GM12873 (cell line): ENCODE results near the gene NOB1.

ENCODE experiments used
- TF ChIP-seq, protein P1 (sequence below): IDR thresholded peaks from 2 replicates; pipeline ENCODE4 v1.5.1; 2012; ENCODE audit warnings: low read depth, mild to moderate bottlenecking, moderate library complexity, low read length, control low read depth; ENCODE audit not compliant: insufficient read depth; ENCODE audit errors: missing control alignments

NOB1 gene

DNA sequence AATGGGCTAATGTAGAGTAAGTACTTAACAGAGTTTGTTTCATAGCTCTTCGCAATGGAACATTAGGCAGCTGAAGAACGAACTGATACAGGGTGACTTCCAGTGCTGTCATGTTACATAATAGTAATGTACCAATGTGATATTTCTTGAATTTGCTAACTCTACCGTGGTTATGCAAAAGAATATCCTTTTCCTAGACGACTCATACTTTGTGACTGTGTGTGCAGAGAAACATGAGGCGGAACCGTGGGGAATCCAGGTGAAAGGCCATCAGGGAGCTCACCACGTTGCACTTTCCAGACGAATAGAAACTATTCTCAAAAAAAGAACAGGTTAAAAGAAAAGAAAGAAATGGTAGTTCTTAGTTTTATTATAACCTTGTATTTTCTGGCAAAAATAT lies 13.2 kb downstream of the NOB1 start:
- TF ChIP-seq, protein P1, sequence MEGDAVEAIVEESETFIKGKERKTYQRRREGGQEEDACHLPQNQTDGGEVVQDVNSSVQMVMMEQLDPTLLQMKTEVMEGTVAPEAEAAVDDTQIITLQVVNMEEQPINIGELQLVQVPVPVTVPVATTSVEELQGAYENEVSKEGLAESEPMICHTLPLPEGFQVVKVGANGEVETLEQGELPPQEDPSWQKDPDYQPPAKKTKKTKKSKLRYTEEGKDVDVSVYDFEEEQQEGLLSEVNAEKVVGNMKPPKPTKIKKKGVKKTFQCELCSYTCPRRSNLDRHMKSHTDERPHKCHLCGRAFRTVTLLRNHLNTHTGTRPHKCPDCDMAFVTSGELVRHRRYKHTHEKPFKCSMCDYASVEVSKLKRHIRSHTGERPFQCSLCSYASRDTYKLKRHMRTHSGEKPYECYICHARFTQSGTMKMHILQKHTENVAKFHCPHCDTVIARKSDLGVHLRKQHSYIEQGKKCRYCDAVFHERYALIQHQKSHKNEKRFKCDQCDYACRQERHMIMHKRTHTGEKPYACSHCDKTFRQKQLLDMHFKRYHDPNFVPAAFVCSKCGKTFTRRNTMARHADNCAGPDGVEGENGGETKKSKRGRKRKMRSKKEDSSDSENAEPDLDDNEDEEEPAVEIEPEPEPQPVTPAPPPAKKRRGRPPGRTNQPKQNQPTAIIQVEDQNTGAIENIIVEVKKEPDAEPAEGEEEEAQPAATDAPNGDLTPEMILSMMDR, result no peak

DNA sequence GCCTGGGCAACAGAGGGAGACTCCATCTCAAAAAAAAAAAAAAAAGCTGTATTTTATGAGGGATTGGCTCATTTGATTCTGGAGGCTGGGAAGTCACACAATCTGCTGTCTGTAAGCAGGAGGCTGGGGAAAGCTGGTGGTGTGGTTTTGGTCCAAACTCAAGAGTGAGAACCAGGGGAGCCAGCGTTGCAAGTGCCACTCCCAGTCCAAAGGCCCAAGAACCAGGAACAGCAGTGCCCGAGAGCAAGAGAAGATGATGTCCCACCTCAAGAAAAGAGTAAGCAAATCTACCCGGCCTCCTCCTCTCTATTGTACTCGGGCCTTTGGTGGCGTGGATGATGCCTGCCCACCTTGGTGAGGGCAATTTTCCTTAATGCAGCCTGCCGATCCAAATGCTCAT lies 22.6 kb downstream of the NOB1 start:
- TF ChIP-seq, protein P1, result no peak

DNA sequence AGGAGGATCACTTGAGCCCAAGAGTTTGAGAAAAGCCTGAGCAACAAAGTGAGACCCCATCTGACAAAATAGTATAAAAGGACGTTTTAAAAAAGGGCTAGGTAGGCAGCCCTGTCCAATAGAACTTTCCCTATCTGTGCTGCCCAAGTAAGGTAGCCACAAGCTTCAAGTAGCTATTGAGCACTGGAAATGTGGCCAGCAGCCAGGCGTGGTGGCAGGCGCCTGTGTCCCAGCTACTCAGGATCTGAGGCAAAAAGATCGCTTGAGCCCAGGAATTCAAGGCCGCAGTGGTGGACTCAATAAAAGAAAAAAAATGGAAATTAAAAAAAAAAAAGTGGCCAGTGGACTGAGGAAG lies 26.8 kb downstream of the NOB1 start:
- TF ChIP-seq, protein P1, result no peak

DNA sequence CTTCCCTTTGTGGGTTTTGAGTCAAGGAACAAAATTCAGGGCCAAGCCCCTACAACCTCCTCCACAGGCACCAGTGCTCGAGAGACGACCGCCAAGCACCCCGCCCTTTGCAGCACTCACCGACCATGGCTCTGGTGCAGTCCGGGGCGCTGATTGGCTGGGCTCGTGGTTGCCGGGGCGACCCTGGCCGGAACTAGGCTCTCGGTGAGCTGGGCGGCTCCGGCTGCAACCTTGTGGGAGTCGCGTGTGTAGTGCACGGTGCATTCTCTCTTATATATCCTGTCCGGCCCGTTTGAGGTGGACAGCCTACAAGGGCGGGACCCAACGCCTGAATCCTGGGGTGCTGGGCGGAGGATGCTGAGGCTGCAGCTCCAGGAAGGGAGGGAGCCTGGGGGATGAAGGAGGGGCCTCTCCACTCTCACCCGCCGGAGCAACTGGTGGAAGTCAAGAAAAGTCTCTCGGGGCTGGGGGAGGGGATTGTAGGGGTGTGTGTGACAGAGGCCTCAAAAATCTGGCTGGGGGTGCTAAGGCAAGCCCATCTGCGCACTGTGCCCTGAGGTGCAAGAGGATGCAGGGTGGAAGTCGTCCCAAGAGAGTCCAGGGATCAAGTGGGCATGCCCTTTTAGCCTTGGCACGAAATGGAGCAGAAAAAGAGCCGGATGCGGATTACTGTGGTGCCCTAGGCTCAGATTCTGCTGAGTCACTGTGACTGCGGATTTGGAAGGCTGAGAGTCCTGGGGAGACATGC lies 28.2 kb downstream of the NOB1 start, which contains the start of gene NQO1:
Gene NQO1 (minus strand): TSS at position 248 of the 748 bp plus-strand sequence. CDS start 121 bp downstream, at position 127.
- TF ChIP-seq, protein P1, result no peak

DNA sequence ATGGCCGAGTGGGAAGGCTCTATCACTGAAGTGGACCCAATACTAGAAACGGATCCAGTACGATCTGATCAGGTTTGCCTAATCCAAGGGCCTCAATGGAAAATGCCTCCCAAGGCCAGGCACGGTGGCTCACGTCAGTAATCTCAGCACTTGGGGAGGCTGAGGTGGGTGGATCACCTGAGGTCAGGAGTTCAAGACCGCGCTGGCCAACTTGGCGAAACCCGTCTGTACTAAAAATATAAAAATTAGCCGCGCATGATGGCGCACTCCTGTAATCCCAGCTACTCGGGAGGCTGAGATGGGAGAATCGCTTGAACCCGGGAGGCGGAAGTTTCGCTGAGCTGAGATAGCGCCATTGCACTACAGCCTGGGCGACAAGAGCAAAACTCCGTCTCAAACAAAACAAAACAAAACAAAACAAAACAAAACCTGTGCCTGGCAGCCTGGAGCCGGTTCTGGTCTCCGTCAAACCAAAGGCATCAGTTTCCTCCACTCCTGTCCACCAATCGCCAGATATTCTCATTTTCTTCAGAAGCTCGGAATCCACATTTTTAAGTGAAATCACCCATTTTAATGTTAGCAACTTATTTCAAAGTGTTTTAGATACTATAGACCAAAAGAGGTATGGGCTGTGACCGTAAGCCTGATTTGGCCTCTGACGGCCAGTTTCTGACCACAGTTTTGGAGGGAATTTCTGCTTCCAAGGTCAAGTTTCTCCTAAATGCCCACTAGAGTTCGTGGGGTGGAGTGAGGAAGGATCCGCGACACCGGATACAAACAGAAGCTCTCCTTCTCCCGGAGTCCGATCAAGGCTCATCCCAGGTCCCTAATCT lies 29.0 kb downstream of the NOB1 start:
- TF ChIP-seq, protein P1, result no peak

DNA sequence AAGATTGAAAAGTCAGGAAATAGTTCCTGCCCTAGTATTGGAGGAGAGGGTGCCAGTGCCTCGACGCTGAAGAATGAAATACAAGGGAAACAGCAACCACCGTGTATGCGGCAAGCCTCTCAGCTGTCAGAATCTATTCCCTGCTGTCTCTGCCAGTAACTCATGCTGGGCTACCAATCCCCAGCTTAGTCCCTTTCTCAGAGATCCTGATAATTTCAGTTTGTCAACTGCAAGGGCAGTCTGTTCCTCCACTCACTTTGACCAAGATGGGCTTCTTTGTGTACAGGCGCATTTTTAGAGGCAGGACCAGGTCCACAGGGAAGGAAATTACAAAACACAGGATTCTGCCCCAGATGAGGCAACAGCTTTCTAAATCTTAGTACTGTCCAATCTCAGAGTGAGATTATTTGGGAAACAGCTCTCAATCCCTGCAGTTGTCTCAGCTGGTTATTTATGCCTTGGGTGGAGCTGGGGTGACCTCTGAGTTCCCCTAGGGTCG lies 29.7 kb downstream of the NOB1 start:
- TF ChIP-seq, protein P1, result no peak

DNA sequence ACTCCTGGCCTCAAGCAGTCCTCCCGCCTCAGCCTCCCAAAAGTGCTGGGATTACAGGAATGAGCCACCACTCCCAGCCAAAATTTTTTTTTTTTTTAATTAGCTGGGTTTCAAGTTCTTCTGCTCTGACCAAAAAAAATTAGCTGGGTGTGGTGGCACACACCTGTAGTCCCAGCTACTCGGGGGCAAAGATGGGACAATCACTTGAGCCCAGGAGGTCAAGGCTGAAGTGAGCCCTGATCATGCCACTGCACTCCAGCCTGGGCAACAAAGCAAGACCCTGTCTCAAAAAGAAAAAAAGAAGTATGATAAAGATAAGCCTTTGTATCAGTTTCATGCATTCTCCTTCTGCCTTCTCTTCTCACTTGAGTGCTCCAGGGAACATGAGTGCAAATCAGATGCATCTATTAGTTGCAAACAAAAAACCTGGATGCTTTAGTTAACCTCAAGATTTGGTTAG lies 30.3 kb downstream of the NOB1 start:
- TF ChIP-seq, protein P1, result no peak
